NCI-H1417 (cell line): ENCODE data around the gene SLAIN2.
"Not testable (repeated sequence)": the region's sequence is repeated elsewhere in the genome, so short reads cannot be mapped to it uniquely, and the experiment has no call there.

Source experiments
- DNase-seq, 3 experiments: peaks; one replicate each; lab custom pipeline; 2025; lab: John Stamatoyannopoulos, UW

The SLAIN2 gene

DNA sequence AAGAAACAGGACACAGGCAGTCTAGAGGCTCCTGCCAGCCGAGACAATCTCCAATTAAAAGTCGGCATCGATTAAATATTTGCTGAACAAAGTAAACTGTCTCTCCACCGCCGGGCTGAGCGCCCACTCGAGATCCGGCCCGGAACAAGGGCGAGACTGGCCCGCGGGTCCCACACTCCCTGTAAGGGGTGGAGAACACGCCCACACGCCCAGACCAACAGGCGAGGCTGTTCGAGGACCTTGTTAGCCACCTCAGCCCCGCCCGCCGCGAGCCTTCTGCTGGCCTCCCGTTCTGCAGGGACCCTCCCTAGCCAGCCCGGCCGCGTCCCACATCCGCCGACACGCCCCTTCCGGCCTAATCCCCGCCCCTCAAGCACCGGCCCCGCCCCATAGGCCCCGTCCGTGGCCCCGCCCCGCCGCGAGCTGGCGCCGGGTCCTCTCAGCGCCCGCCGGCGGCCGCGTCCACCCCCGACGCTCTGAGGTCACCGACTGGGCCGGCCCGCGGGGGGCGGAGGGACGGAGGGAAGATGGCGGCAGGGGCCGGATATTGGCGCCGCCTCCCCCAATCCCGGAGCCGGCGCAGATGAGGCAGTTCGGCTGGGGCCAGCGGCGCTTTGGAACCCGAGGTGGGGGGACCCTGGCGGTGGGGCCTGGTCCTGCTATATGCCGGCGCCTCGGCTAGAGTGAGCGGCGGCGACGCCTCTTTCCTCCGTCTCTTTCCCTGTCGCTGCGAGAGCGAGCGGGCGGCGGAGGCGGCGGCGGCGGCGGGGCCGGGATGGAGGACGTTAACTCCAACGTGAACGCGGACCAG, at the start of gene SLAIN2:
TSS of gene SLAIN2 (plus strand) at position 565 of the 811 bp plus-strand sequence. CDS start at position 776, 211 bp downstream.
- DNase-seq: peak; percentile 98 to 100 (median 99)

- not testable (repeated sequence) for DNase-seq
Measured at GRCh38 chr4:48292218-48292790, 49.0 kb upstream of the SLAIN2 start.

- DNase-seq: no peak
Measured at GRCh38 chr4:48295116-48295515, 46.2 kb upstream of the SLAIN2 start.

GRCh38 chr4:48296365-48296764, 45.0 kb upstream of the SLAIN2 start:
- no peak for DNase-seq

DNA sequence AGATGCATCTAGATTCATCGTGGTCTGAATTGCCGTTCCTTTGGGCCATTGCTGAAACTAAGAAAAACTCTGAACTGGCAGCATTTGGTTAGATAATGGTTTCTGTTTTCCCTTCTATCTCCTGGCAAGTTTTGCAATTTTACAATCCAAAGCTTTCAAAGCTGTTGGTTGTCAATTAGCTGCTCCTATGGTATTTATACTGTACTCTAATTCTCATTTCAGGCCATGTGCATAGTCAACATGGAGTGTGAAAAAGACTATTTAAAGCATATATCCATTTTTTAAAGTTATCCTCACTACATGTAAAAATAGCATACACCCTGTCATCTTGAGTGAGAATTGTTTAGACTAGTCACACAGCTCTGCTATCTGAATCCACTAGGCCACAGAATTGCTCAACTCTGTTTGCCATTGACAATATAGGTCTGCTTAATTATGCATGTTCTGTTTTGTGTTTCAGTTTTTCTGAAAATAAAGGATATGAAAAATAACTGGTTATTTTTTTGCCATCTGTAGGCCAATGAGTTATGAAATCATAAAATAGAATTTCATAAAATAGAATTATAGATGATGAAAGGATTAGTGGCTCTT, 44.0 kb upstream of the SLAIN2 start:
- DNase-seq: no peak

DNA sequence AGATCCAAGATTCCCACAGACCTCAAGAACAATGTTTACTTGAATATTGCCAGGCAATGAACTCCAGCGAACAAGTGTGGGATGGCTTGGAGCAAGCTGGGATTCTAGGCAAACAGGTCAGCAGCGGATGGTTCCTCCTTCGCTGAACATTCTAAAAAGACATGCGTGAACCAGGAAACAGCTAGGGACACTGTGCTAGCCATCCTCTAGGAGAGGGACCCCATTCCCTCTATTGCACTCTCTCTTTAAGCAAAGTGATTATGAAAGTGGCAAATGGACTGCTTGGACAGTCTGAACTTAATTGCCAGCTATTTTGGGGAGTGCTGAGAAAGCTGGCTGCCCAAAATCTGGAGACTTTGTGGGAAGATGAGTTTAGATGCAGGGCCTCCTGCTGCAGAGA, 41.8 kb upstream of the SLAIN2 start:
- DNase-seq: no peak

DNA sequence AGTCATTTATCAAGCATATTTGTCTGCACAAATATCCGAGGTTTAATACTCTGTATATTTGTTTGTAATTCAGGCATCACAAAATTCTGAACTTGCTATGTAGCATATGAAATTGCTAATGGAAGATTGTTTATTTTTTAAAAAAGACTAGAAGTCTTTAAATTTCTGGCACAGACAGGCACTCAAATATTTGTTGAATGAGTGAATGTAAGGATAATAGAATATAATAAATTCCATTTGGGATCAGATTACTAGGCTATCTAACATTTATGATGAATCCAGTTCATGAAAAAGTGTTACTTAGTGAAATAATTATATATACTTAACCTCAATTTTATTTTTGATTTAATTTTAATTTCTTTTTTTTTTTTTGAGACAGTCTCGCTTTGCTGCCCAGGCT, 41.3 kb upstream of the SLAIN2 start:
- DNase-seq: no peak

GRCh38 chr4:48305508-48305907, 35.8 kb upstream of the SLAIN2 start:
- no peak for DNase-seq

DNA sequence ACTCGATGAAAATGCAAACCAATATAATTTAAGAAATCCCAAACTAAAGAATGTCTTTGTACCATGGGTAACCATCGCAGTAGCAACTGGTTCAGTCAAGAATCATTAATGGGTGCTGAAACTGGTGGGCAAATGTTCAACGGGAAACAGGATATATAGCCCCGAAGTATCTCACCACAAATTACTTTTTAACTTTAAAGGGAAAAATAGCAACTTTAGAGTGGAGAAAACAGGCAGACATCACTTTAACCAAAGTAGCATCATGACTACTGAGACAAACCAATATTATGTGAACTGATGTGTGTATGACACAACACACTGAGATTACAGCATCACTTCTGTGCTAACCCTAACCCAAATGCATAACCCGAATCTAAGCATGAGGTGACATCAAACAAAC, 33.8 kb upstream of the SLAIN2 start:
- DNase-seq: no peak

GRCh38 chr4:48308901-48309300, 32.4 kb upstream of the SLAIN2 start:
- no peak for DNase-seq

DNA sequence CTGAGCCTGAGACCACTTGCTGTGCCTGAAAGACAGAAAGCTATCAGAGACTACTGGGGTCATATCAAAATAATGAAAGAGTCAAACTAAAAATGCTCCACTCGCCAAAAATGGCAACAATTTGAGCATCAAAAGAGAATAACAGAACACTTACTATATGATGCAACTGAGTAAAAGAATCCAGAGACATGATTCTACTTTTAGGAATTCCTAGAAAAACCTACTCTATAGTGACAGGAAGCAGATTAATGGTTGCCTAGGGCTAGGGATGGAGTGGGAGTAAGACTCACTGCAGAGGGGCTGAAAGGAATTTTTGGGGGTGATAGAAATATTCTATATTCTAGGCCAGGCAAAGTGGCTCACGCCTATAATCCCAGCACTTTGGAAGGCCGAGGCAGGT, 29.4 kb upstream of the SLAIN2 start:
- no peak for DNase-seq

GRCh38 chr4:48314746-48315145, 26.6 kb upstream of the SLAIN2 start:
- DNase-seq: not testable (repeated sequence)

- DNase-seq: peak; percentile 29 to 72 (median 45)
Measured at GRCh38 chr4:48315728-48316630, 25.4 kb upstream of the SLAIN2 start.

DNA sequence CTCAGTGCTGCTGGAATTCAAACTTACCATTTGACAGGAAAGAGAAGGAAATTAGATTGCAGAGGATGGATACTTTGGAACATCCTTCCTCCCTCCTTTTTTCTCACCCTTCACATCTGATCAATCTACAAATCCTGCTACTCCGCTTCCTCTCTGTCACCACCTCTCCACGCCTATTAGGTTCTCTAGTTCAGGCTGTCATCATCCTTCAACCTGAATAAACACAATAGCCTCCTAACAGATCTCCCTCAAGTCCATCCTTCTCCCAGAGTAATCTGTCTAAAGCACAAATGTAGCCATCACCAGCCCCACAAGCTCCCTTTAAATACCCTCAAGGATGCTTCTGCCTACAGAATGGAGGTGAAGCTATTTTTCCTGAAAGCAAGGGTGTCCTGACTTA, 20.0 kb upstream of the SLAIN2 start:
- peak in 1 of 3 experiments; percentile 11 for DNase-seq

- no peak for DNase-seq
Measured at GRCh38 chr4:48322063-48322462, 19.3 kb upstream of the SLAIN2 start.

GRCh38 chr4:48324281-48324680, 17.0 kb upstream of the SLAIN2 start:
- DNase-seq: no peak

DNA sequence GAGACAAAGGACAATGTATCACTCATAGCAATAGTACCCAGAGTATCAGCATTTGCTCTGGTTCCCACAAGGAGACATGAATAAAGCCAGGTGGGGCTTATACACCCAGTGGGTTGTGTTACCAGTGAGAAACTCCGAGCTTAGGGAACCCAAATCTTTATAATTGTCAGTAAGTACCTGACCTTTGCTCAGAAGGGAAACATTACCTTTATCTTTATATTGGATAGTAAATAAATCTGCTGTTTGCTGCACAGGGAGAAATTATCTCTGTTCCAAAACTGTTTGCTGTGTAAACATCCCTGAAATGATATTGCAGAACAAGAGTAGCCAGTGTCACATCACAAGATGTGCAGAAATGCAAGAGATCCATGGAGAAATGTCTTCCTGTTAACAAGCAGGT, 12.1 kb upstream of the SLAIN2 start:
- peak in 1 of 3 experiments; percentile 30 for DNase-seq

DNA sequence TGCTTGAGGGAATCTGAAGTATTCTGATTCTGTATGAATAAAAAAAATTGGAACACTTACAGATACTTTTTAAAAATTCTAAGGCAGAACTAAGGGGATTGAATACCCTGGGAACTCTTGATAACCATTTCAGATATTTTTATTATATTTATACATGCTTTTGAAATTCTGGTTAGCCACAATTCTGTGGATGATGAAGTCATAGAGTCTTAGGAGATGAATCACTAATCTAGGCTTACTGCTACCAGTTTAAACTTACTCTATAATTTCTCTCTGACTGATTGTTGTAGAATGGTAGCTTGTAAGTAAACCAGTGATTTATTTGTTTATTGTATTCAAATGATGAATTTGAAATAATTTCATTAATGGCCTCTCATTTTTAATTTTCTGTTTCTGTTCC, 11.4 kb upstream of the SLAIN2 start:
- no peak for DNase-seq

DNA sequence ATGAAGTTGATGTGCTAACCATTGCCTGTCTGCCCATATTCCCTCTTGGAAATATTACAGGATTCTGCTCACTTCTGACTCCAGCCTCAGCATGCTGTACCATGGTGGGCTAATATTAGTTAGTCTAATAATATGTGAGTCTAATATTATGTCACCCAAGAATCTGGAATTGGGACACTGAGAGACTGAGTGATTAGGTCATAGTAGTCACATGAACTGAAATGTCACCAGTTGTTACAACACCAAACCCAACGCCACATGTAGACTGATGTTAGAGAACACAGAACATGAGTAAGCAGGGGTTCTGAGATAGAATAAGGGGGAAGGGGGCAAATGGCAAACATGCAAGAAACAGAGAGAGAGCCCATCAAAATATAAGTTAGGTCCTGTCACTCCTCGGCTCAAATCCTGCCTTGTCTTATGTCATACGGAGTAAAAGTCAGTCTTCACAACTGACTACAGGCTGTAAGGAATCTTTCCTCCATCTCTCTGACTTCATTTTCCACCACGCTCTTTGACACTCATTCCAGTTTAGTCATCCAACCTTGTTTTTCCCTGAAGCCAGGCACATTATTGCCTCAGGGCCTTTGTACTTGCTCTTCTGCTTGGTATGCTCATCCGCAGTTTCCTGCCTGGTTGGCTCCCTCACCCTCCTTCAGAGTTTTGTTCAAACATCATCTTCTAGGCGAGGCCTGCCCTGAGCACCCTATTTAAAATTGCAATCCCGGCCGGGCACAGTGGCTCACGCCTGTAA, 9.6 kb upstream of the SLAIN2 start:
- DNase-seq: no peak

DNA sequence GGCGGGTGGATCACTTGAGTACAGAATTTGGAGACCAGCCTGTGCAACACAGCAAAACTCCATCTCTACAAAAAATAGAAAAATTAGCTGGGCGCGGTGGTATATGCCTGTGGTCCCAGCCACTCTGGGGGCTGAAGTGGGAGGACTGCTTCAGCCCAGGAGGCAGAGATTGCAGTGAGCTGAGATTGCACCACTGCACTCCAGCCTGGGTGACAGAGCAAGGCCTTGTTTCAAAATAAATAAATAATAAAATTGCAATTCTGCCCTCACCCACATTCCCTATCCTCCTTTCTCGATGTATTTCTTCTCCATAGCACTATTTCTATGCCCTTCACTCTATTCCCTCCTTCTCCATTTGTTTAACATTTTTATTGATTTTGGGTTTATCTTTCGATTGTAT, 8.7 kb upstream of the SLAIN2 start:
- no peak for DNase-seq

DNA sequence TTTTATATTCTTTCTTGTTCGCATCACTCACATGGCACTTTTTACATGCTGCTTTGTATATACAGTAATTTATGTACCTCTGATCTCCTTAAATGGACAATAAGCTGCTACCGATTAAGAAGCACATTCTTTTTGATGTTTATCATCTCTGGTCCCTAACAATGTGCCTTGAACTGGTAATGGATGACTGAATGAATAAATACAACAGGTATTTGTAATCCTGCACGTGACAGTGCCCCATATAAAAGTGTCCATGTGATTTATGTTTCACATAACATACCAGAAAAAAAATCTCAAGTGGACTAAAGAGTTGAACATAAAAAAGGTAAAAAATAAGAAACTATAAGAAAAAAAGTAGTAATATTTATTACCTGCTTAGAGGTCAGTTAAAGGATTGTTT, 7.7 kb upstream of the SLAIN2 start:
- DNase-seq: peak in 1 of 3 experiments; percentile 34
